Loucy (cell line): ENCODE results near the gene ATF7.

Experiments used
- H2AFZ ChIP-seq: fragments of 200-600 bp; sonication (generic); 2 replicates; pipeline ENCODE4 v1.6.0; 2016; ENCODE audit warnings: antibody characterized with exemption, mild to moderate bottlenecking, low read length, moderate library complexity
- H3F3A ChIP-seq: fragments of 200-600 bp; 2 replicates; pipeline ENCODE4 v1.6.0; 2016; ENCODE audit warnings: antibody characterized with exemption, low read depth, mild to moderate bottlenecking
- H3K27me3 ChIP-seq: fragments of 200-600 bp; sonication (generic); 2 replicates; pipeline ENCODE4 v1.6.1; 2014; ENCODE audit warnings: low read length, mild to moderate bottlenecking; ENCODE audit not compliant: insufficient read depth, poor library complexity, severe bottlenecking
- H3K36me3 ChIP-seq: fragments of 200-600 bp; sonication (generic); 2 replicates; pipeline ENCODE4 v1.6.1; 2016; ENCODE audit warnings: low read length; ENCODE audit not compliant: insufficient read depth
- H3K4me1 ChIP-seq: fragments of 200-600 bp; sonication (generic); 2 replicates; pipeline ENCODE4 v1.5.1; 2014; ENCODE audit warnings: low read length, mild to moderate bottlenecking; ENCODE audit not compliant: insufficient read depth, poor library complexity, severe bottlenecking
- H3K4me2 ChIP-seq: fragments of 200-600 bp; sonication (generic); 2 replicates; pipeline ENCODE4 v1.6.0; 2014; ENCODE audit warnings: antibody characterized with exemption, low read length, low read depth, mild to moderate bottlenecking; ENCODE audit not compliant: poor library complexity, severe bottlenecking
- H3K4me3 ChIP-seq: fragments of 200-600 bp; sonication (generic); 2 replicates; pipeline ENCODE4 v1.5.1; 2014; ENCODE audit warnings: low read length, mild to moderate bottlenecking, mixed read lengths; ENCODE audit not compliant: poor library complexity, severe bottlenecking
- H3K79me2 ChIP-seq: fragments of 200-600 bp; sonication (generic); 2 replicates; pipeline ENCODE4 v1.6.1; 2014; ENCODE audit warnings: low read length; ENCODE audit not compliant: insufficient read depth
- H3K9ac ChIP-seq: fragments of 200-600 bp; sonication (generic); 2 replicates; pipeline ENCODE4 v1.6.0; 2014; ENCODE audit warnings: mild to moderate bottlenecking, low read depth, low read length, moderate library complexity; ENCODE audit not compliant: poor library complexity, severe bottlenecking
- H3K9me2 ChIP-seq: fragments of 200-600 bp; sonication (generic); replicated peaks from 2 replicates; pipeline ENCODE4 v1.6.1; 2016; ENCODE audit warnings: low read depth, low read length, mixed read lengths
- H3K9me3 ChIP-seq: fragments of 200-600 bp; sonication (generic); 2 replicates; pipeline ENCODE4 v1.6.1; 2014; ENCODE audit warnings: mild to moderate bottlenecking, antibody characterized with exemption, low read length, low read depth; ENCODE audit not compliant: insufficient read depth
- H4K20me1 ChIP-seq: fragments of 200-600 bp; sonication (generic); 2 replicates; pipeline ENCODE4 v1.6.0; 2014; ENCODE audit warnings: antibody characterized with exemption, low read length, mild to moderate bottlenecking; ENCODE audit not compliant: insufficient read depth, poor library complexity, severe bottlenecking
- EZH2phosphoT487 ChIP-seq: fragments of 200-600 bp; IDR thresholded peaks from 2 replicates; pipeline ENCODE4 v1.6.1; 2018; ENCODE audit warnings: antibody characterized with exemption, mild to moderate bottlenecking, moderate library complexity, borderline replicate concordance
- TF ChIP-seq, protein P1 (sequence below): fragments of 200-600 bp; sonication (generic); conservative IDR thresholded peaks from 2 replicates; pipeline ENCODE4 v1.5.1; 2014; ENCODE audit warnings: mild to moderate bottlenecking, antibody characterized with exemption, low read length

ATF7 gene

DNA sequence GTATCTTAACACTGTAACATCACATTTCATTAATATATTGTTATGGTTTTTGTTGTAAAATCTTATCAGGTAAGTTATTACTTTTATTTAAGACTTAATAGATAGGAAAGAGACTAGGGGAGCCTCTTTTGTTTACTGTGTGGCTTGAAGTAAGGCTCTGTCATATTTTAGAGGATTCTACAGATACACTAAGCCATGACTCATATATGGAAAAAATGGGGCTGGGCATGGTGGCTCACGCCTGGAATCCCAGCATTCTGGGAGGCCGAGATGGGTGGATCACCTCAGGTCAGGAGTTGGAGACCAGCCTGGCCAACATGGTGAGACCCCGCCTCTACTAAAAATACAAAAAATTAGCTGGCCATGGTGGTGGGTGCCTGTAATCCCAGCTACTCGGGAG is 95.3 kb downstream of the ATF7 start:
- Histone ChIP-seq H2AFZ (no peak overlapping the region), H3F3A (no peaks in the 10 kb centered on the region), H3K9ac (no peak overlapping the region), H3K9me3 (no peaks in the 10 kb centered on the region), H4K20me1 (no peaks in the 10 kb centered on the region), H3K9me2 (no peaks in the 10 kb centered on the region), H3K79me2 (no peaks in the 10 kb centered on the region), H3K4me2 (no peak overlapping the region), H3K27me3 (no peaks in the 10 kb centered on the region), H3K4me1 (no peaks in the 10 kb centered on the region), H3K4me3 (no peak overlapping the region), H3K36me3 (peaks cover 48% of the 10 kb centered on the region; the same call in 1 of the 2 replicates)
- TF ChIP-seq, protein P1, sequence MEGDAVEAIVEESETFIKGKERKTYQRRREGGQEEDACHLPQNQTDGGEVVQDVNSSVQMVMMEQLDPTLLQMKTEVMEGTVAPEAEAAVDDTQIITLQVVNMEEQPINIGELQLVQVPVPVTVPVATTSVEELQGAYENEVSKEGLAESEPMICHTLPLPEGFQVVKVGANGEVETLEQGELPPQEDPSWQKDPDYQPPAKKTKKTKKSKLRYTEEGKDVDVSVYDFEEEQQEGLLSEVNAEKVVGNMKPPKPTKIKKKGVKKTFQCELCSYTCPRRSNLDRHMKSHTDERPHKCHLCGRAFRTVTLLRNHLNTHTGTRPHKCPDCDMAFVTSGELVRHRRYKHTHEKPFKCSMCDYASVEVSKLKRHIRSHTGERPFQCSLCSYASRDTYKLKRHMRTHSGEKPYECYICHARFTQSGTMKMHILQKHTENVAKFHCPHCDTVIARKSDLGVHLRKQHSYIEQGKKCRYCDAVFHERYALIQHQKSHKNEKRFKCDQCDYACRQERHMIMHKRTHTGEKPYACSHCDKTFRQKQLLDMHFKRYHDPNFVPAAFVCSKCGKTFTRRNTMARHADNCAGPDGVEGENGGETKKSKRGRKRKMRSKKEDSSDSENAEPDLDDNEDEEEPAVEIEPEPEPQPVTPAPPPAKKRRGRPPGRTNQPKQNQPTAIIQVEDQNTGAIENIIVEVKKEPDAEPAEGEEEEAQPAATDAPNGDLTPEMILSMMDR: no peak
- TF ChIP-seq EZH2phosphoT487: no peak

DNA sequence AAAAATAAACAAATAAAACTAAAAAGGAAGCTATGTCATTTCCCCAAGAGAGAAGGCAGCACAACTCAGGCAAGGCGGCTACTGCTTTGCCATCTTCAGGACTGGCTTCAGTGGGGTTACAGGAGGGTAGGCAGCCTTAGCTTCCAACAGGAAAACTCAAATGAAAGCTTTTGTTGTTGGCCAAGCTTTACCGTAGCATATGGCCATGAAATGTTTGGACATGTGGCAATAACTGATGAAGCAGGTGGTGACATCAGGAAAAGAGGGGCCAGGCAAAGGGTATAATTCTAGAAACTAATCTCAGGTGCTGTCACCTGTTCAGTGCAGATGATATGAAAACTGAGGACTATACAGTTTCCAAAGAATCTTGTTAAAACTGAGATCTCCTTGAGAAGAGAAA is 96.1 kb downstream of the ATF7 start:
- H4K20me1 ChIP-seq: no peaks in the 10 kb centered on the region
- no peak overlapping the region for H2AFZ ChIP-seq
- no peaks in the 10 kb centered on the region for H3K9me3 ChIP-seq
- H3K79me2 ChIP-seq: no peaks in the 10 kb centered on the region
- TF ChIP-seq EZH2phosphoT487: no peak
- TF ChIP-seq, protein P1: no peak
- no peaks in the 10 kb centered on the region for H3K9me2 ChIP-seq
- H3K4me1 ChIP-seq: no peaks in the 10 kb centered on the region
- no peak overlapping the region for H3K4me2 ChIP-seq
- peaks cover 39% of the 10 kb centered on the region; the same call in 1 of the 2 replicates for H3K36me3 ChIP-seq
- no peaks in the 10 kb centered on the region for H3K27me3 ChIP-seq
- no peaks in the 10 kb centered on the region for H3F3A ChIP-seq
- no peak overlapping the region for H3K9ac ChIP-seq
- no peak overlapping the region for H3K4me3 ChIP-seq

DNA sequence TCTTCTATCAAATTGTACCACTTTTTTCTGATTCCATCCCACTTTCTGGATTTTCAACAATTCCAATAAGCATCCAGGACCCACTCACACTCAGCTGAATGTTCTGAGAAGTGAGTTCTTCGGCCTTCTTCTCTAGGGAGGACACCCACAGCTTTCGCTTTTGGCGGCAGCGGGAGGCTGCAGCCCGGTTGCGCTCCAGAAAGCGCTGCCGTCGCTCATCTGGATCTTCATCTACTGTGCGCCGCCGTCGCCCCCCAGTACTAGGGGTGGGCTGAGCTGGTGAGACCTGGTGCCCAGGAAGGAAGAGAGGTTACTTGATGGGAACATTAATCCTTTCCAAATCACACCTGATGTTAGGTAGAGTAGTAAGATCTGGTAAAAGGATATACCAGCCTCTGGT is 101.7 kb downstream of the ATF7 start:
- TF ChIP-seq EZH2phosphoT487: no peak
- TF ChIP-seq, protein P1: no peak
- H3K4me1 ChIP-seq: no peaks in the 10 kb centered on the region

More for the DNA sequence above, 101.7 kb downstream of the ATF7 start:
- Histone ChIP-seq H3K4me3 (no peak overlapping the region), H3F3A (no peaks in the 10 kb centered on the region), H3K9ac (no peak overlapping the region), H3K27me3 (no peaks in the 10 kb centered on the region), H2AFZ (no peak overlapping the region), H3K36me3 (peaks cover 45% of the 10 kb centered on the region; the same call in 1 of the 2 replicates), H4K20me1 (no peaks in the 10 kb centered on the region), H3K9me3 (no peaks in the 10 kb centered on the region), H3K4me2 (no peak overlapping the region), H3K9me2 (no peaks in the 10 kb centered on the region), H3K79me2 (no peaks in the 10 kb centered on the region)
